GM21447 (cell line): ENCODE measurements around the gene DEAF1.
"Not testable (repeated sequence)": the region's sequence is repeated elsewhere in the genome, so short reads cannot be mapped to it uniquely, and the experiment has no call there.

Experiments used
- ATAC-seq: cut with Tn5 transposase; IDR thresholded peaks from one replicate; pipeline ENCODE4 v1.9.1; 2021; ENCODE audit not compliant: unreplicated experiment

Gene DEAF1

DNA sequence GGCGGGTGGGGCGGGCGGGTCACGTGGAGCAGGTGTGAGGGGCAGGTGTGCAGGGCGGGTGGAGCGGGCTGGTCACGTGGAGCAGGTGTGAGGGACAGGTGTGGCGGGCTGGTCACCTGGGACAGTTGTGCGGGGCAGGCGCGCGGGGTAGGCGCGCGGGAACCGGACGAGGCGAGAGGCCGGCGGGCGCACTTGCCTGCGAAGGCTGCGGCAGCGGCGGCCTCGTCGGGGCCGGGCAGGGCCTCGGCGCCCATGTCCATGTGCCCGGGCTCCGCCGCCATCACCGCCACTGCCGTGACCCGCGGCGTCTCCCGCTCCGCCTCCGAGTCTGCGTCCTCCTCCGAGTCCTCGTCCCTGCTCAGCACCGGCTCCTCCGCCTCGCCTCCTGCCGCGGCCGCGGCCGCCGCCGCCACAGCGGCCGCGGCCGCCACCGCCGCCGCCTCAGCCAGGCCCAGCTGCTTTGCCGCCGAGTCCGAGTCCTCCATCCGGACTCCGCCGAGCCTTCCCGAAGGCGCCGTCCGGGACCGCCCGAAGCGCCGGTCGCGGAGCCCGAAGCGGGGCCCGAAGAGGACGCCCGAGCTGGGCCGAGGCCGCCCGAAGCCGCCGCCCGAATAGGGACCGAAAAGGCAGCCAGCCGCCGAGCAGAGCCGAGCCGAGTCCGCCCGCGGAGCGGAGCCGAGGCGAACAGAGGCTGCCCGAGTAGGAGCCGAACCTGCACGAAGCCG, at the start of gene DEAF1:
TSS of gene DEAF1 (minus strand) at position 660 of the 725 bp plus-strand sequence. CDS start at position 485, 175 bp downstream.
- peak; percentile 74 for ATAC-seq

GRCh38 chr11:742571-743201, 47.7 kb upstream of the DEAF1 start:
- ATAC-seq, result no peak

- no peak for ATAC-seq
Measured at GRCh38 chr11:742156-742546, 47.1 kb upstream of the DEAF1 start.

GRCh38 chr11:737899-738298, 42.9 kb upstream of the DEAF1 start:
- not testable (repeated sequence) for ATAC-seq

DNA sequence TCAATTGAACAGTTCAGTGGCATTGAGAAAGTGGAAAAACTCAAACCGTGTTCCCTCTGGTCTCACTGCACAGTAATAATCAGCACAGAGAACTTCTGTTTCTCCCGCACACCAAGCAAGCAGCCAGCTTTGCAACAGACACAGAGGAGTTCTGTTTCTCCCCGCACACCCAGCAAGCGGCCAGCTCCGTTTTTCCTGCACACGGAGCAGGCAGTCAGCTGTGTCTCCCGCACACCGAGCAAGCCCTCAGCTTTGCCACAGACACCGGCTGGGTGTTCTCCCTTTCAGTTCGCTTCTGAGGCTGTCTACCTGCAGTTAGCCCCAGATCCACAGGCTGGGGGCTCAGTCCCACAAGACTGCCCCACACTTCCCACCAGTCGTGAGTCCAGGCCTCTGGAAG, 42.3 kb upstream of the DEAF1 start:
- ATAC-seq, result no peak

DNA sequence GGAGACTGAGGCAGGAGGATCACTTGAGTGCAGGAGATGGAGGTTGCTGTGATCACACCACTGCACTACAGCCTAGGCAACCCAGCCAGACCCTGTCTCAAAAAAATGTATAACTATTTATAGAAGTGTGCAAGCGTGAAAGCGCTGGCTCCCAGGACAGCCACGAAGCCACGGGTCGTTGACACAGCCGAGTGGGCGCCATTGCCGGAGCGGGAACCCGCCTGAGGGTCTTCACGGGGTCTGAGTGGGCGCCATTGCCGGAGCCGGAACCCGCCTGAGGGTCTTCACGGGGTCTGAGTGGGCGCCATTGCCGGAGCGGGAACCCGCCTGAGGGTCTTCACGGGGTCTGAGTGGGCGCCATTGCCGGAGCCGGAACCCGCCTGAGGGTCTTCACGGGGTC, 39.5 kb upstream of the DEAF1 start:
- not testable (repeated sequence) for ATAC-seq

DNA sequence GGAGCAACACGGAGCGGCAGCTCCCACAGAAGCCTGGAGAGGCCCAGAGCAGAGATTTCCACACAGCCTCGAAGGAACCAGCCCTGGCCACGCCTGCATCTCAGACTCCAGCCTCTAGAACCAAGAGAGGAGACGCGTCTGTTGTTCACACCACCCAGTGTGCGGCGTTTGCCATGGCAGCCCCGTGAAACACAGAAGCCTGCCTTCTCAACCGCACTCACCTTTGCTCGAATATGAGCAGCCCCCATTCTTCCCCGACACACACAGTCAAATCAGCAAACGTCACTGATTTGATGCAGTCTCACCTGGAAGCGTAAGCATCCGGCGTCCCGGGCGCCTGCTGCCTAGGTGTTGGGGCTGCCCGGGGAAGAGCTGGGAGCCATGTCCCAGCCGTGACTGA, 38.0 kb upstream of the DEAF1 start:
- no peak for ATAC-seq

- no peak for ATAC-seq
Measured at GRCh38 chr11:729492-730074, 34.6 kb upstream of the DEAF1 start.

DNA sequence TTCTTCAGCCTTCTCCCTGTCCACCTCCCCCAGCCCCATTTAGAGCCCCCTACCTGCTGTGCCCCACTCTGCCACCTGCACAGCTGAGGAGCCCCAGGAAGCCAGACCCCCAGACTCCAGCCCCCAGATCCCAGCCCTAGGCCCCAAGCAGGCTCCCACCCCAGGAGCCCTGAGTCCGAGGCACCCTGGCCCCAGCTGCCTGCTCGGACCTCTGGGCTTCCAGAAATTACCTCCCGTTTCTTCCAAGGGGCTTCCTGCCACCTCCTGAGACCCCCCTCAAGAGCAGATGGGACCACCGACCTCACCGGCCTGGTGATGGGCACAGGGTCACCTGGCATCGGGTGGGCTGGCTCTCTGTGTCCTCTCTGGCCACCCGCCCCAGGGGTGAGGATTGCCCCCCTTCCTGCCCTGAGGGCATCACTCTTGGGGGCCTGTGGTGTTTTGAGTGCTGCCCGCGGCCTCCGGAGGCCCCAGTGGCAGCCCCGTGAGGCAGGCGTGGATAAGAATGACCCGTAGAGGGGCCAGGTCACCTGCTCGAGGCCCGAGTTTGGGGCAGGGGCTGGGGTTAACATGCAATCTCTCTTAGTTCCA, 34.0 kb upstream of the DEAF1 start:
- no peak for ATAC-seq

- ATAC-seq, result peak; percentile 39
Measured at GRCh38 chr11:727859-728748, 33.1 kb upstream of the DEAF1 start.

GRCh38 chr11:727281-727701, 32.3 kb upstream of the DEAF1 start:
- no peak for ATAC-seq

GRCh38 chr11:726278-727220, 31.5 kb upstream of the DEAF1 start:
- ATAC-seq, result no peak

DNA sequence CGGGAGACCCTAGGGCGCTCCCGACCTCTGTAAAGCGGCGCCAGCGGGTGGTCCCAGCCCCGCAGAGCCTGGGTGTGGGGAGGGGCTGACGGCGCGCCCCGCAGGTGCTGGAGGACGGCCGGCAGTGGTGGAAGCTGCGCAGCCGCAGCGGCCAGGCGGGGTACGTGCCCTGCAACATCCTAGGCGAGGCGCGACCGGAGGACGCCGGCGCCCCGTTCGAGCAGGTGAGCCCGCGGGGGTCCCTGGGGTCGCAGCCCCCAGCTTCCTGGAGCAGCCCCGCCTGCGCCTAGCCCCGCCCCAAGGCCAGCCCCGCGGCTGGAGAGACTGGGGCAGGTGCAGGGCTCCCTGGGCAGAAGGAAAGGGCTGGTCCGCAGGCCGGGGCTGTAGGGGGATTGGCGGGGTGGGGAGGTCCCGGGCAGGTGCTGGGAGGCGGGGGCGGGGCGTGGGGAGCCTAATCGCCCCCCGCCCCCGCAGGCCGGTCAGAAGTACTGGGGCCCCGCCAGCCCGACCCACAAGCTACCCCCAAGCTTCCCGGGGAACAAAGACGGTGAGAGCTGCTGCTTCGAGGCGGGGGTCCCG, 30.7 kb upstream of the DEAF1 start:
- ATAC-seq, result no peak

GRCh38 chr11:724778-725386, 29.9 kb upstream of the DEAF1 start:
- ATAC-seq, result no peak

GRCh38 chr11:724049-724777, 29.2 kb upstream of the DEAF1 start:
- no peak for ATAC-seq

GRCh38 chr11:723120-723883, 28.3 kb upstream of the DEAF1 start:
- no peak for ATAC-seq

- ATAC-seq, result no peak
Measured at GRCh38 chr11:722346-722811, 27.4 kb upstream of the DEAF1 start.
